ENCODE data around the gene C12orf54. TPM values are rescaled to one million over a fixed set of nuclear protein-coding genes. Genes with fewer than 3 reads are reported as not detected.
"Not testable (repeated sequence)": the region's sequence is repeated elsewhere in the genome, so short reads cannot be mapped to it uniquely, and the experiment has no call there.

Gene C12orf54
- total and polyA plus RNA-seq, 5 donors = not detected

- ATAC-seq (peak in 1 of 2 donors; percentile 35), DNase-seq (no peak)
- intact Hi-C loops (cut with DNase I) = no loop called here
- H3K4me3 ChIP-seq (ENCODE audit: low read length) = no peak overlapping the region
- WGBS = 72% methylated on average over 6 of the region's 6 CpGs
- no peak overlapping the region for H3K27ac ChIP-seq (ENCODE audit: low read length)
- no peaks in the 10 kb centered on the region for H3K27me3 ChIP-seq (ENCODE audit: control insufficient read depth, insufficient read depth)
- no peaks in the 10 kb centered on the region for H3K4me1 ChIP-seq (ENCODE audit: control insufficient read depth, insufficient read depth, low read length)
- no peaks in the 10 kb centered on the region for H3K9me3 ChIP-seq (ENCODE audit: control insufficient read depth, low read length)
These were observed 23.0 kb upstream of the C12orf54 start for GRCh38 chr12:48459259-48459658.

- H3K4me1 ChIP-seq (ENCODE audit: control insufficient read depth, insufficient read depth, low read length); H3K9me3 ChIP-seq (ENCODE audit: control insufficient read depth, low read length); DNase-seq; H3K27me3 ChIP-seq (ENCODE audit: control insufficient read depth, insufficient read depth); intact Hi-C loops (cut with DNase I); H3K4me3 ChIP-seq (ENCODE audit: low read length); H3K27ac ChIP-seq (ENCODE audit: low read length); ATAC-seq: not testable (repeated sequence)
- 87% methylated on average over 9 of the region's 9 CpGs for WGBS
These were observed 13.3 kb upstream of the C12orf54 start for GRCh38 chr12:48469027-48469426.

- no peak for DNase-seq
- Histone ChIP-seq H3K4me3 (ENCODE audit: low read length) (no peak within 1 kb of the TSS), H3K27ac (ENCODE audit: low read length) (no peak within 1 kb of the TSS), H3K4me1 (ENCODE audit: control insufficient read depth, insufficient read depth, low read length) (no peaks in the 10 kb centered on the region), H3K27me3 (ENCODE audit: control insufficient read depth, insufficient read depth) (no peaks in the 10 kb centered on the region), H3K9me3 (ENCODE audit: control insufficient read depth, low read length) (no peaks in the 10 kb centered on the region)
- intact Hi-C loops (cut with DNase I) = no loop called here
- WGBS = 92% methylated on average over 7 of the region's 7 CpGs
- ATAC-seq = no peak
These were observed 10.0 kb upstream of the C12orf54 start, which contains the start of gene ANP32D for GRCh38 chr12:48472259-48472658. ANP32D (plus strand) TSS chr12:48472559; CDS start chr12:48472665, 106 bp downstream.

- Histone ChIP-seq H3K4me1 (ENCODE audit: control insufficient read depth, insufficient read depth, low read length) (no peaks in the 10 kb centered on the region), H3K27ac (ENCODE audit: low read length) (no peak overlapping the region), H3K27me3 (ENCODE audit: control insufficient read depth, insufficient read depth) (no peaks in the 10 kb centered on the region), H3K9me3 (ENCODE audit: control insufficient read depth, low read length) (no peaks in the 10 kb centered on the region), H3K4me3 (ENCODE audit: low read length) (no peak overlapping the region)
- ATAC-seq = no peak
- no peak for DNase-seq
- intact Hi-C loops (cut with DNase I) = no loop called here
- WGBS = 82% methylated on average over 9 of the region's 9 CpGs
These were observed 9.2 kb upstream of the C12orf54 start for GRCh38 chr12:48473061-48473460.

GRCh38 chr12:48474497-48474896, 7.8 kb upstream of the C12orf54 start:
- H3K27ac ChIP-seq (ENCODE audit: low read length); H3K4me1 ChIP-seq (ENCODE audit: control insufficient read depth, insufficient read depth, low read length); H3K27me3 ChIP-seq (ENCODE audit: control insufficient read depth, insufficient read depth); H3K4me3 ChIP-seq (ENCODE audit: low read length); H3K9me3 ChIP-seq (ENCODE audit: control insufficient read depth, low read length); DNase-seq; intact Hi-C loops (cut with DNase I); ATAC-seq: not testable (repeated sequence)
- 90% methylated on average over 11 of the region's 11 CpGs for WGBS

GRCh38 chr12:48482930-48483329, 632 bp downstream of the C12orf54 start:
- 86% methylated on average over 3 of the region's 3 CpGs for WGBS
- no peaks in the 10 kb centered on the region for H3K9me3 ChIP-seq (ENCODE audit: control insufficient read depth, low read length)
- H3K27me3 ChIP-seq (ENCODE audit: control insufficient read depth, insufficient read depth) = no peaks in the 10 kb centered on the region
- intact Hi-C loops (cut with DNase I) = no loop called here
- ATAC-seq = no peak
- no peak for DNase-seq
- no peak overlapping the region for H3K4me3 ChIP-seq (ENCODE audit: low read length)
- H3K4me1 ChIP-seq (ENCODE audit: control insufficient read depth, insufficient read depth, low read length) = no peaks in the 10 kb centered on the region
- H3K27ac ChIP-seq (ENCODE audit: low read length) = no peak overlapping the region

- Histone ChIP-seq H3K4me1 (ENCODE audit: control insufficient read depth, insufficient read depth, low read length) (no peaks in the 10 kb centered on the region), H3K27ac (ENCODE audit: low read length) (no peak overlapping the region), H3K9me3 (ENCODE audit: control insufficient read depth, low read length) (no peaks in the 10 kb centered on the region), H3K27me3 (ENCODE audit: control insufficient read depth, insufficient read depth) (no peaks in the 10 kb centered on the region), H3K4me3 (ENCODE audit: low read length) (no peak overlapping the region)
- DNase-seq = no peak
- intact Hi-C loops (cut with DNase I) = no loop called here
- ATAC-seq = no peak
- 81% methylated on average over 2 of the region's 2 CpGs for WGBS
These were observed 4.0 kb downstream of the C12orf54 start for GRCh38 chr12:48486261-48486660.

GRCh38 chr12:48486679-48487078, 4.4 kb downstream of the C12orf54 start:
- no peak for ATAC-seq
- no peaks in the 10 kb centered on the region for H3K27me3 ChIP-seq (ENCODE audit: control insufficient read depth, insufficient read depth)

GRCh38 chr12:48489012-48489411, 6.7 kb downstream of the C12orf54 start:
- H3K27me3 ChIP-seq (ENCODE audit: control insufficient read depth, insufficient read depth) = no peaks in the 10 kb centered on the region
- DNase-seq = no peak
- WGBS = 76% methylated on average over 2 of the region's 2 CpGs
- no peak overlapping the region for H3K4me3 ChIP-seq (ENCODE audit: low read length)
- intact Hi-C loops (cut with DNase I) = no loop called here
- no peak for ATAC-seq
- H3K9me3 ChIP-seq (ENCODE audit: control insufficient read depth, low read length) = no peaks in the 10 kb centered on the region
- H3K4me1 ChIP-seq (ENCODE audit: control insufficient read depth, insufficient read depth, low read length) = no peaks in the 10 kb centered on the region
- H3K27ac ChIP-seq (ENCODE audit: low read length) = no peak overlapping the region

More at GRCh38 chr12:48486679-48487078, 4.4 kb downstream of the C12orf54 start:
- intact Hi-C loops (cut with DNase I) = no loop called here
- Histone ChIP-seq H3K4me1 (ENCODE audit: control insufficient read depth, insufficient read depth, low read length) (no peaks in the 10 kb centered on the region), H3K4me3 (ENCODE audit: low read length) (no peak overlapping the region), H3K27ac (ENCODE audit: low read length) (no peak overlapping the region), H3K9me3 (ENCODE audit: control insufficient read depth, low read length) (no peaks in the 10 kb centered on the region)
- no peak for DNase-seq
- WGBS = 60% methylated on average over 5 of the region's 5 CpGs

GRCh38 chr12:48489456-48489855, 7.2 kb downstream of the C12orf54 start:
- DNase-seq; H3K4me1 ChIP-seq (ENCODE audit: control insufficient read depth, insufficient read depth, low read length); H3K27me3 ChIP-seq (ENCODE audit: control insufficient read depth, insufficient read depth); H3K4me3 ChIP-seq (ENCODE audit: low read length); ATAC-seq; H3K27ac ChIP-seq (ENCODE audit: low read length); intact Hi-C loops (cut with DNase I); H3K9me3 ChIP-seq (ENCODE audit: control insufficient read depth, low read length): not testable (repeated sequence)
- 86% methylated on average over 7 of the region's 7 CpGs for WGBS

- ATAC-seq; H3K9me3 ChIP-seq (ENCODE audit: control insufficient read depth, low read length); H3K27me3 ChIP-seq (ENCODE audit: control insufficient read depth, insufficient read depth); H3K4me1 ChIP-seq (ENCODE audit: control insufficient read depth, insufficient read depth, low read length); intact Hi-C loops (cut with DNase I); H3K4me3 ChIP-seq (ENCODE audit: low read length); H3K27ac ChIP-seq (ENCODE audit: low read length); DNase-seq: not testable (repeated sequence)
- WGBS = 95% methylated on average over 27 of the region's 32 CpGs
These were observed 18.0 kb downstream of the C12orf54 start for GRCh38 chr12:48500281-48500680.

- H3K4me3 ChIP-seq (ENCODE audit: low read length); H3K27ac ChIP-seq (ENCODE audit: low read length); ATAC-seq; DNase-seq; intact Hi-C loops (cut with DNase I); H3K27me3 ChIP-seq (ENCODE audit: control insufficient read depth, insufficient read depth); H3K4me1 ChIP-seq (ENCODE audit: control insufficient read depth, insufficient read depth, low read length); H3K9me3 ChIP-seq (ENCODE audit: control insufficient read depth, low read length): not testable (repeated sequence)
- 76% methylated on average over 2 of the region's 2 CpGs for WGBS
These were observed 24.5 kb downstream of the C12orf54 start for GRCh38 chr12:48506836-48507235.

All from right cardiac atrium (tissue), 5 donors.